ENCODE data around the gene LYZL6.
"Not testable (repeated sequence)": the region's sequence is repeated elsewhere in the genome, so short reads cannot be mapped to it uniquely, and the experiment has no call there.

Gene LYZL6

GRCh38 chr17:35906191-35906925 lies 37.2 kb downstream of the LYZL6 start:
- no peak for DNase-seq

DNA sequence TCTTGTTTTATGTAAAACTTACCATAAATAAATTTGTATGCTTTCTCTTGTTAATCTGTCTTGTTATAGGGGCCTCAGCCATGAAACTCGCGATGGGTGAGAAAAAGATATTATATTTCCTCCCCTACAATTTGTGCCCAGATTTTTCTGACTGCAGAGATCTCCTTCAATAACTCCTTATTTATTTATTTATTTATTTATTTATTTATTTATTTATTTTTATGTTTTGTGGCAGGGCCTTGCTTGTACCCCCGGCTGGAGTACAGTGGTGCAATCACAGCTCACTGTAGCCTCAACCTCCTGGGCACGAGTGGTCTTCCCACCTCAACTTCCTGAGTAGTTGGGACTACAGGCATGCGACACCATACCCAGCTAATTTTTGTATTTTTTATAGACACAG lies 40.1 kb downstream of the LYZL6 start:
- DNase-seq = no peak

DNA sequence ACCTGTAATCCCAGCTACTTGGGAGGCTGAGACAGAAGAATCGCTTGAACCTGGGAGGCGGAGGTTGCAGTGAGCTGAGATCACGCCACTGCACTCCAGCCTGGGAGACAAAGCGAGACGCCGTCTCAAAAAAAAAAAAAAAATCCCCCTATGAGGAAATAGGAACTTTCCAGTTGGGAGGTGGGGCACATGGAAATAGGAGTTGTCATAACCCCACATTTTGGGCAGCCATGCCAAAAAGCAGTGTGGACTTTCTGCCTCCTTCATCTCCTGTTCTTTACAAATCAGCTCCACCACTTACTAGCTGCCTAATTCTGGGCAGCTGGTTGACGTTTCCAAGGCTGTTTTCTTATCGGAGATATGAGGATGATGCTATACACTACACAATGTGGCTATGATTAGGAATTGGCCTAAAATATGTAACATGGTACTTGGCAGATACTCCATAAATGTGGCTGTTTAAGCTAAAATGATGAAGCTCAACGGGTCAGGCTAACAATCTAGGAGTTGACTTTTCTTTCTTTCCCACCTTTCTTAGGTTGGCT lies 41.8 kb downstream of the LYZL6 start:
- no peak for DNase-seq

- DNase-seq = no peak
These were observed 42.6 kb downstream of the LYZL6 start for GRCh38 chr17:35900708-35901480.

- no peak for DNase-seq
These were observed 43.2 kb downstream of the LYZL6 start for GRCh38 chr17:35900280-35900679.

- peak in 1 of 2 experiments; percentile 13 for DNase-seq
These were observed 45.0 kb downstream of the LYZL6 start for GRCh38 chr17:35898283-35899070.

GRCh38 chr17:35897772-35898171 lies 45.7 kb downstream of the LYZL6 start:
- DNase-seq = not testable (repeated sequence)

DNA sequence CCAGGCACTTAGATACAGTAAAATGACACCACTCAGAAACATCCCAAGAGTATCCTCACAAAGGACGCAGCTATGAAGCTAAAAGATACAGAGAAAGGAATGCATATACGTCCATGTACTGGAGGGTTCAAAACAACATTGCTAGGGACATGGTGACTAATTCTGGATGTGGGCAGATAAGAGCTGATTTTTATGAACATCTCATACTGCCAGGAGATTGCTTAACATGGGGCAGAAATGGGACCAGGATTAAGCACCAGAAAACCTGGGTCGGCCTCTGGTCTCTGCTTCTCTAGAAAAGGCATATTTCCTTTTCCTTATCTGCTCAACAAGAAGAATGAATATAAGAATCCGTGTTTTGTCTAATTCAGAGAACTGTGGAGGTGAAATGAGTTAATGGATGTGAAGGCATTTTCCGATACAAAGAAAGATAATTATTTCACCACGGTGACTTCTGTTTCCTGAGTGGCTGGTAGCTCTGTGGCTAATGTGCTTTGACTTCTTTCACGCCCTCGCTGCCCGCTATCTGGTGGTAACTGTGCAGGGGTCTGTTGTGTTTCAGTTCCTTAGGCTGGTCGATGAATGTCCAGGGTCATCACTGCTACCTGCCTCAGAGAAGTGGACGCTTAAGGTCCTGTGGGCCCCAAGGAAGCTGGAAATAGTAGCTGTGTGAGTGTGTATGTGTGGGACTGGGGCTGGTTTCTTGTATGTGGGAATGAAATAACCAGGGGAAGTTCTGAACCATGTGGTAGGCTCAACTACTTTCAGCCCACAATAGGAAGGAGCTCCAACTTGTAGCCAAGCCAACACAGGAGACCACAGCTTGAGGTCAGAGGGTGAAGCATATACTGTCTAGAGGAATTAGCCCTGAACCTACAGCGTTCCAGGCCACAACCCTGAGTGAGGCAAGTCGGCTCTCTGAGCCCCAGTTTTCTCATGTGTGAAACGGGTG lies 47.6 kb downstream of the LYZL6 start:
- DNase-seq = no peak

DNA sequence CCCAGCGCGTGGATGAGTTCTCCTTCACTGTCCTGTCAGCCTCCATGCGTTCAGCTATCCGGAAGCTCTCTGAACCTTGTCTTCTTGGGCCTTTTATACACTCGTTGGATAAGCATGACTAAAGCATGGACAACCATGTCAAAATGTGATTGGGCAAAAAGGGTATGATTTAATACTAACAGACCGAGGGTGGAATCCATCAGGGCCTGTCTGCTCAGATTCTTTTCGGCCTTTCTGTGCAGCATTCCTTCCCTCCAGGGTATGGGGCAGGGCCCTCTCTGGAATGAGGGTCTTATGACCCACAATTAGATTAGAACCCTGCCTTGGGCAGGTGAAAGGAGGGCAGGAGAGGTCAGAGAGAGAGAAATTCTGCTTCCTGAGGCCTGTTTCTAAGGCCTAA lies 49.3 kb downstream of the LYZL6 start:
- no peak for DNase-seq

DNA sequence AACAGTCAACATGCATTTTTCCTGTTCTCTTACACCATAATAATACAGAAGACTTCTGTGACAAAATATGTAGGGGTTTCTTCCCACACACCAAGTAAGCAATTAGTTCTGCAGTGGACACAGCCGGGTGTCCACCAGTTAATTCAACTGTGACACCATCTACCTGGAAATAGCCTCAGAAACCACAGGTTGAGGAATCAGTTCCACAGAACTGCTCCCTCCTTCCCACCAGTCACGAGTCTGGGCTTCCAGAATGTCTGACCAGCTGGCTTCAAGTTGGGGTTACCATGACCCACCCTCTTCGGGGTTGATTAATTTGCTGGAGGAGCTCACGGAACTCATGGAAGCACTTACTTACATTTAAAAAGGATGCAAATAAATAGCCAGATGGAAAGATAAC lies 49.8 kb downstream of the LYZL6 start:
- DNase-seq = no peak

- DNase-seq = peak; percentile 50 to 52
These were observed 51.1 kb downstream of the LYZL6 start for GRCh38 chr17:35892091-35893035.

- DNase-seq = no peak
These were observed 52.2 kb downstream of the LYZL6 start for GRCh38 chr17:35891269-35891668.

- no peak for DNase-seq
These were observed 52.7 kb downstream of the LYZL6 start for GRCh38 chr17:35890774-35891155.

- no peak for DNase-seq
These were observed 53.4 kb downstream of the LYZL6 start for GRCh38 chr17:35889818-35890773.

DNA sequence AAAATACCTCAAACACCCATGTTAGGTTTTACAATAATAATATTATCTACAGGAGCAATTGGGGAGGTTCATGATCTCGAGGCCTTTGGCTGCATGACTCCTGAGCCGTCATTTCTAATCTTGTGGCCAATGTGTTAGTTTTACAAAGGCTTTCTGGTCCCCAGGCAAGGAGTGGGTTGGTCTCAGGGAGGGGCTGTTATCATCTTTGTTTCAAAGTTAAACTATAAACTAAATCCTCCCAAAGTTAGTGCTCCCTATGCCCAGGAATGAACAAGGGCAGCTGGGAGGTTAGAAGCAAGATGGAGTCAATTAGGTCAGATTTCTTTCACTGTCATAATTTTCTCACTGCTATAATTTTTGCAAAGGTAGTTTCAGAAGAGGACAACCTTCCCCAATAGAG lies 54.3 kb downstream of the LYZL6 start:
- no peak for DNase-seq
